ENCODE data around the gene CCDC33.
A peak's percentile ranks its signal among the peaks of the same experiment; 100 is the strongest.

Gene CCDC33

GRCh38 chr15:74227968-74228722 is 8.0 kb upstream of the CCDC33 start (continued):
- TF ChIP-seq ZNF692 (tag by site-specific recombination; IDR thresholded peaks at IDR 0.05) (peak; percentile 63; the same call in 1 of the 2 replicates), ZNF175 (tag by site-specific recombination; IDR thresholded peaks at IDR 0.05) (no peak), ZNF146 (tag by site-specific recombination; IDR thresholded peaks at IDR 0.05) (no peak), ZBTB44 (tag by site-specific recombination; IDR thresholded peaks at IDR 0.05) (no peak), ZNF558 (tag by site-specific recombination; IDR thresholded peaks at IDR 0.05) (0 out of 2 replicates have a peak, but pooled peaks have one; percentile 13), ZNF19 (tag by site-specific recombination; IDR thresholded peaks at IDR 0.05; ENCODE audit: low read depth) (no peak), ZNF184 (tag by site-specific recombination; IDR thresholded peaks at IDR 0.05) (no peak), ZNF211 (tag by site-specific recombination; IDR thresholded peaks at IDR 0.05; ENCODE audit: low read depth) (no peak), ZNF114 (tag by site-specific recombination; IDR thresholded peaks at IDR 0.05) (no peak), ZSCAN23 (tag by site-specific recombination; IDR thresholded peaks at IDR 0.05) (no peak), ZNF37A (tag by site-specific recombination; IDR thresholded peaks at IDR 0.05) (no peak), ZNF280D (tag by site-specific recombination; IDR thresholded peaks at IDR 0.05) (no peak), ZNF18 (tag by site-specific recombination; IDR thresholded peaks at IDR 0.05) (no peak), ZNF561 (tag by site-specific recombination; IDR thresholded peaks at IDR 0.05; ENCODE audit: borderline replicate concordance) (no peak), ZNF626 (tag by site-specific recombination; IDR thresholded peaks at IDR 0.05) (no peak), GFI1B (tag by site-specific recombination; IDR thresholded peaks at IDR 0.05) (no peak), ZNF776 (tag by site-specific recombination; IDR thresholded peaks at IDR 0.05; ENCODE audit: borderline replicate concordance) (no peak), ZNF354C (tag by site-specific recombination; IDR thresholded peaks at IDR 0.05; ENCODE audit: borderline replicate concordance, low read depth) (no peak), KLF8 (tag by site-specific recombination; IDR thresholded peaks at IDR 0.05) (no peak), PATZ1 (tag by site-specific recombination; IDR thresholded peaks at IDR 0.05) (peak; percentile 89), ZBTB49 (tag by site-specific recombination; IDR thresholded peaks at IDR 0.05; ENCODE audit: low read depth) (no peak), MEIS1 (CRISPR knock-in tag; IDR thresholded peaks at IDR 0.05; ENCODE audit: borderline replicate concordance) (no peak), ZEB2 (tag by site-specific recombination; IDR thresholded peaks at IDR 0.05) (no peak), KLF17 (tag by site-specific recombination; IDR thresholded peaks at IDR 0.05) (no peak)
